ENCODE data around the gene ACBD3. TPM values are rescaled to one million over a fixed set of nuclear protein-coding genes. Genes with fewer than 3 reads are reported as not detected.

The ACBD3 gene
- total RNA-seq, 2 donors from 2014 or later = 27.0 to 34.3 TPM

DNA sequence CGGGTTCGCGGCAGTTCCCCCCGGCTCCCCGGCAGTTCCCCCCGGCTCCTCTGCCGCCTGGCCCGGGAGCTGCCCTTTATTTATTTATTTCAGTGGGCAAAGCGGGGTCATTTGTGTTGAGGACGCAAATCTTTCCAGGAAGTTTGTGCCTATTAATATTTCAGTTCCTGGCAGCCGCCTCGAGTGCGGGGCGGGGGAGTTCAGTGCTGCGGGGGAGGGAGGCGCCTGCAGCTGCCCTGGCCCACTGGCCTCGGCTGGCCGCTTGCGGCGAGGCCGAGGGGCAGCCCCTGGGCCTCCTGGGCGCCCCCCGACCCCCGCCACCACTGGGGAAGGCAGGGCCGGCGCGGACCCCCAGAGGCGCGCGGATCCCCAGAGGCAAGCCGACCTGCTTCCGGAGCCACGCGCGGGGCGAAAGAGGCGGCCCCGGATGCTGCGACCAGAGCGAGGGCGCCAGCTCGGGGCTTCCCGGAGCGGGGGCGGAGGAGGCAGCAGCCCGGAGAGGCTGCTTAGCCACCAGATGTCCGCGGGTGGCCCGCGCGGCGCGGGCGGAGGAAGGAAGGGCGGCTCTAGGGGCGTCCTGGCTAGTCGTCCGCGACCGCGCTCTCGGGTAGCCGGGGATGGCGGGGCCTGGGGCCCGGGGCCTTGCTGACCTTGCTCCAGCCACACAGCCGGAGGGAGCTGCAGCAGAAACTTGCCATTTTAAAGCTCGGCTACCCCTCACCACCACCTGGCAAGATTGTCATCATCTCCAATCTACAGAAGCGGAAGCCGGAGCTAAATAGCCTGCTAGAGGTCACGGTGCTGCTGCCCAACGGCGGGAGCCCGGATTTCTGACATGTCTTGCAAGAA is 76.1 kb downstream of the ACBD3 start:
- Histone ChIP-seq H3K36me3 (replicated peaks in 1 of 2; ENCODE audit: insufficient read depth in 1 of 2, low read depth in 2 of 2) (no peaks in the 10 kb centered on the region), H3K9me3 (no peaks in the 10 kb centered on the region), H3K4me3 (peak overlapping the region; percentile 24 to 34), H3K27me3 (no peaks in the 10 kb centered on the region), H3K27ac (peak overlapping the region; percentile 87 to 100 (median 100)), H3K4me1 (peaks cover 22% of the 10 kb centered on the region)
- ATAC-seq = peak; percentile 80
- peak; percentile 78 to 88 (median 81) for DNase-seq
- WGBS, 2 donors = 0 to 1% methylated on average over 3 to 65 of the region's 73 CpGs
- TF ChIP-seq, protein P1, sequence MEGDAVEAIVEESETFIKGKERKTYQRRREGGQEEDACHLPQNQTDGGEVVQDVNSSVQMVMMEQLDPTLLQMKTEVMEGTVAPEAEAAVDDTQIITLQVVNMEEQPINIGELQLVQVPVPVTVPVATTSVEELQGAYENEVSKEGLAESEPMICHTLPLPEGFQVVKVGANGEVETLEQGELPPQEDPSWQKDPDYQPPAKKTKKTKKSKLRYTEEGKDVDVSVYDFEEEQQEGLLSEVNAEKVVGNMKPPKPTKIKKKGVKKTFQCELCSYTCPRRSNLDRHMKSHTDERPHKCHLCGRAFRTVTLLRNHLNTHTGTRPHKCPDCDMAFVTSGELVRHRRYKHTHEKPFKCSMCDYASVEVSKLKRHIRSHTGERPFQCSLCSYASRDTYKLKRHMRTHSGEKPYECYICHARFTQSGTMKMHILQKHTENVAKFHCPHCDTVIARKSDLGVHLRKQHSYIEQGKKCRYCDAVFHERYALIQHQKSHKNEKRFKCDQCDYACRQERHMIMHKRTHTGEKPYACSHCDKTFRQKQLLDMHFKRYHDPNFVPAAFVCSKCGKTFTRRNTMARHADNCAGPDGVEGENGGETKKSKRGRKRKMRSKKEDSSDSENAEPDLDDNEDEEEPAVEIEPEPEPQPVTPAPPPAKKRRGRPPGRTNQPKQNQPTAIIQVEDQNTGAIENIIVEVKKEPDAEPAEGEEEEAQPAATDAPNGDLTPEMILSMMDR (IDR thresholded peaks at IDR 0.05) = no peak
- TF ChIP-seq POLR2A (IDR thresholded peaks at IDR 0.05) = peak; percentile 69 to 88 (median 72)
- intact Hi-C loops (cut with DNase I) = no loop called here

- Histone ChIP-seq H3K36me3 (replicated peaks in 1 of 2; ENCODE audit: insufficient read depth in 1 of 2, low read depth in 2 of 2) (no peaks in the 10 kb centered on the region), H3K27ac (peak overlapping the region; percentile 87 to 100 (median 100)), H3K9me3 (no peaks in the 10 kb centered on the region), H3K27me3 (no peaks in the 10 kb centered on the region), H3K4me3 (peak overlapping the region; percentile 24 to 34), H3K4me1 (peaks cover 22% of the 10 kb centered on the region)
- intact Hi-C loops (cut with DNase I) = no loop called here
- peak; percentile 88 to 93 (median 90) for DNase-seq
- WGBS, 2 donors = 0% methylated on average over 26 of the region's 57 CpGs; no CpG with 5 or more reads in 1 of the 2 donors
- ATAC-seq = peak; percentile 90
- TF ChIP-seq, protein P1 (IDR thresholded peaks at IDR 0.05) = peak in 2 of 7 experiments; percentile 42 to 51
- TF ChIP-seq POLR2A (IDR thresholded peaks at IDR 0.05) = no peak
Measured at GRCh38 chr1:226109829-226110248, 76.7 kb downstream of the ACBD3 start.

GRCh38 chr1:226108935-226109828 is 77.4 kb downstream of the ACBD3 start:
- WGBS, 2 donors = 9 to 19% methylated on average over 16 to 23 of the region's 23 CpGs
- intact Hi-C loops (cut with DNase I) = no loop called here
- TF ChIP-seq, protein P1 (IDR thresholded peaks at IDR 0.05) = peak in 2 of 7 experiments; percentile 47 to 50
- no peak for TF ChIP-seq POLR2A (IDR thresholded peaks at IDR 0.05)
- Histone ChIP-seq H3K27ac (peak overlapping the region; percentile 87 to 100 (median 100)), H3K36me3 (replicated peaks in 1 of 2; ENCODE audit: insufficient read depth in 1 of 2, low read depth in 2 of 2) (no peaks in the 10 kb centered on the region), H3K27me3 (no peaks in the 10 kb centered on the region), H3K9me3 (no peaks in the 10 kb centered on the region), H3K4me1 (peaks cover 22% of the 10 kb centered on the region), H3K4me3 (peak overlapping the region in 1 of 2 donors; percentile 8)
- ATAC-seq (peak; percentile 29), DNase-seq (peak; percentile 19 to 50 (median 31))

DNA sequence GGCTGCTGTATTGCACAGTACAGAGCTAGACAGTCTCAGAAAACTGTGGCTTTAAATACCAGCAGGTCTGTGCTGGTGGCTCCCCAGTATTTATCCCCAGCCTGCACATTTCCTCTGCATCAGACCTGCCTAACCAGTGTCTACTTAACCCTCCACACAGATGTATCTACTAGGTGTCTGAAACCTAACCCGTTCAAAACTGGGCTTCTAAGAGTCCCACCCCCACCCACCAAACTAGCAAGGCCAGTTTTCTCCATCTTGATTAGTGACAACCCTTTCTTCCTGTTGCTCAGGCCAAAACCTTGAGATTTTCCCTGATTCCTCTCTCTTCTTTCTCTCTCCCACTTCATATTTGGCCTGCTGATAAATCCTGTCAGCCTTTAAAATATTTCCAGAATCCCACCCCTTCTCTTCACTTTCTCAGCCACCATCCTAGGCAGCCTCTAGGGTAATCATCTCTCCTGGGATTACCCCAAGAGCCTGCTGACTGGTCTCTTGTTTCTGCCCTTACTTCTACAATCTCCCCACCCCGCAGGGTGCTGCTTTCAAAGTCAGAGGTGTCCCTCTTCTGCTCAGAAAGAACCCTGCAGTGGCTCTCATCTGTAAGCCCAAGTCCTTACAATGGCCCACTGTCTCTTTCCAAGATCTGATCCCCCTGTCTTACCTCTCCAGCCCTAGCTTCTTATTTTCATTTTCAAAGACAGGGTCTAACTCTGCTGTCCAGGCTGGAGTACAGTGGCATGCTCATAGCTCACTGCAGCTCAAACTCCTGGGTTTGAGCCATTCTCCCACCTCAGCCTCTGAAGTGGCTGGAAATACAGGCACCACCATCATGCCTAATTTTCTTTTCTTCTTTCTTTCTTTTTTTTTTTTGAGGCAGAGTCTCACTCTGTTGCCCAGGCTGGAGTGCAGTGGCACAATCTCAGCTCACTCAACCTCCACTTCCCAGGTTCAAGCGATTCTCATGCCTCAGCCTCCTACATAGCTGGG is 78.8 kb downstream of the ACBD3 start:
- WGBS, 2 donors = 58 to 72% methylated on average over 3 of the region's 3 CpGs
- Histone ChIP-seq H3K36me3 (replicated peaks in 1 of 2; ENCODE audit: insufficient read depth in 1 of 2, low read depth in 2 of 2) (no peaks in the 10 kb centered on the region), H3K4me3 (no peak overlapping the region), H3K27ac (no peak overlapping the region), H3K9me3 (no peaks in the 10 kb centered on the region), H3K27me3 (no peaks in the 10 kb centered on the region), H3K4me1 (peaks cover 22% of the 10 kb centered on the region)
- TF ChIP-seq POLR2A (IDR thresholded peaks at IDR 0.05) = no peak
- TF ChIP-seq, protein P1 (IDR thresholded peaks at IDR 0.05) = no peak
- ATAC-seq (no peak), DNase-seq (no peak)
- intact Hi-C loops (cut with DNase I) = no loop called here

Measured in body of pancreas (tissue), 4 donors.